Liver (tissue), 3 donors: Measurements from ENCODE around the gene C5.

Experiments used
- CTCF ChIP-seq: fragments of 150-350 bp; IDR thresholded peaks from 2 replicates; pipeline ENCODE4 v1.5.1; 2017; ENCODE audit warnings: improper control_type of control experiment, low read depth, low read length; ENCODE audit not compliant: missing input control
- GABPA ChIP-seq, 2 donors: IDR thresholded peaks in 1 of 2; conservative IDR thresholded peaks in 1 of 2; 2 replicates each; pipeline ENCODE4 v1.6.1; 2016; ENCODE audit warnings: antibody characterized with exemption in 2 of 2, mild to moderate bottlenecking in 1 of 2, moderate library complexity in 1 of 2
- HNF4A ChIP-seq, 2 donors: conservative IDR thresholded peaks; 2 replicates each; pipeline ENCODE4 v1.6.1; 2016; ENCODE audit warnings: antibody characterized with exemption in 2 of 2, mild to moderate bottlenecking in 2 of 2
- TF ChIP-seq, protein P1 (sequence below): IDR thresholded peaks from 2 replicates; pipeline ENCODE4 v1.6.1; 2016; ENCODE audit warnings: antibody characterized with exemption
- TF ChIP-seq, protein P2 (sequence below): IDR thresholded peaks from 2 replicates; pipeline ENCODE4 v1.6.1; 2016; ENCODE audit warnings: antibody characterized with exemption
- donor health status: healthy.
- donor health status: healthy.

- no peak for TF ChIP-seq CTCF
- TF ChIP-seq HNF4A (conservative IDR thresholded peaks at IDR 0.05): no peak
- TF ChIP-seq, protein P1, sequence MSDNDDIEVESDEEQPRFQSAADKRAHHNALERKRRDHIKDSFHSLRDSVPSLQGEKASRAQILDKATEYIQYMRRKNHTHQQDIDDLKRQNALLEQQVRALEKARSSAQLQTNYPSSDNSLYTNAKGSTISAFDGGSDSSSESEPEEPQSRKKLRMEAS: no peak
- TF ChIP-seq, protein P2, sequence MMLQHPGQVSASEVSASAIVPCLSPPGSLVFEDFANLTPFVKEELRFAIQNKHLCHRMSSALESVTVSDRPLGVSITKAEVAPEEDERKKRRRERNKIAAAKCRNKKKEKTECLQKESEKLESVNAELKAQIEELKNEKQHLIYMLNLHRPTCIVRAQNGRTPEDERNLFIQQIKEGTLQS: no peak
- TF ChIP-seq GABPA (IDR thresholded peaks at IDR 0.05 in 1 of 2, conservative IDR thresholded peaks at IDR 0.05 in 1 of 2): no peak
Measured at GRCh38 chr9:120902569-120903535, 147.2 kb downstream of the C5 start.
